Measurements from ENCODE around the gene PCGF6.

DNA sequence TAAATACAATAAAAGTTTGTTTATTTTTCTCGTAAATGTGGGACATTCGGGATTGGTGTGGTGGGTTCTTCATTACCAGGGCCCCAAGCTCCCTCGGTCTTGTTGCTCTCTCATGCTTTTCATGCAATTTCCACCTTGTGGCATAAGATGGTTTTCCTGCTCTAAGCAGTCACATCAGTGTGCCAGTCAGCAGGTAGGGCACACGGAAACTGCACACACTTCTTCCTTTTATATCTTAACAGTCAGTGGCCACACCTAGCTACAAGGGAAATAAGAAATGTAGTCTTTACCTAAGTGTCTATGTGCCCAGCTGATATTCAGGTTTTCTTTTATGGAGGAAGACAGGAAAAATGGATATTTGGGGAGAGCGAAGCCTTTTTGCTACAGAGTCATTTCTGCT lies 23.3 kb upstream of the PCGF6 start:
- TF ChIP-seq POLR2A (IDR thresholded peaks at IDR 0.05; ENCODE audit: low read depth, low read length) (no peak), POLR2AphosphoS5 (IDR thresholded peaks at IDR 0.05; ENCODE audit: low read depth, low read length) (no peak), TAF1 (IDR thresholded peaks at IDR 0.05; ENCODE audit: low read depth, low read length) (no peak)
